HepG2 (cell line): ENCODE results near the gene RBMXL2. TPM values are rescaled to one million over a fixed set of nuclear protein-coding genes. Genes with fewer than 3 reads are reported as not detected.

Experiments used
- ATAC-seq: fragments of 200-7000 bp; cut with Tn5 transposase; 3 replicates; pipeline ENCODE4 v1.9.1; 2020; ENCODE audit warnings: mild to moderate bottlenecking, moderate library complexity
- BruUV-seq: library from RNA; stranded (reverse); fragments of 400-500 nt; replicated peaks from 2 replicates; lab custom pipeline; 2021; lab: Mats Ljungman, UMichigan
- CTCF ChIA-PET: fragments of 300-600 bp; formaldehyde crosslinking; extraction: SDS; loops from one replicate; lab custom pipeline; 2021; ENCODE audit warnings: low total read pairs, inconsistent platforms, low intra/inter-chr PET ratio; lab: Yijun Ruan, JAX
- POLR2A ChIA-PET: fragments of 350-600 bp; sonication (Branson Sonifier 250); formaldehyde crosslinking; loops from one replicate; lab custom pipeline; 2020; ENCODE audit warnings: antibody characterized with exemption, inconsistent platforms; lab: Yijun Ruan, JAX
- DNase-seq: peaks from one replicate; pipeline ENCODE4 v3.0.0-alpha.2; 2015; ENCODE audit warnings: low spot score
- FAIRE-seq: peaks from 3 replicates; lab custom pipeline; 2011; peaks lifted over from hg19 to GRCh38; lab: Jason Lieb, UNC
- H2AFZ ChIP-seq: one replicate; pipeline ENCODE4 v1.6.1; 2011; ENCODE audit warnings: low read length, inconsistent platforms
- H3K27ac ChIP-seq: fragments of 300-600 bp; 3 replicates; pipeline ENCODE4 v1.8.0; 2011; ENCODE audit warnings: mixed run types, mild to moderate bottlenecking, mixed read lengths, low read length, inconsistent platforms; ENCODE audit not compliant: insufficient read depth; ENCODE audit errors: extremely low read length
- H3K27me3 ChIP-seq, 2 experiments: fragments of 200-600 bp in 1 of 2; 2 replicates in 1 of 2; 3 replicates in 1 of 2; pipeline versions ENCODE4 v1.6.0 to v1.8.0; 2011; ENCODE audit warnings: low read length in 2 of 2, mild to moderate bottlenecking in 2 of 2, moderate library complexity in 2 of 2, inconsistent platforms in 1 of 2; ENCODE audit not compliant: insufficient read depth in 2 of 2, control insufficient read depth in 1 of 2
- H3K36me3 ChIP-seq, 2 experiments: fragments of 200-600 bp in 1 of 2; replicated peaks in 1 of 2; 2 replicates in 1 of 2; 3 replicates in 1 of 2; pipeline versions ENCODE4 v1.5.1 to v1.8.0; 2011; ENCODE audit warnings: low read length in 2 of 2, inconsistent platforms in 1 of 2; ENCODE audit not compliant: insufficient read depth in 2 of 2, control insufficient read depth in 1 of 2
- H3K4me1 ChIP-seq: 2 replicates; pipeline ENCODE4 v1.5.1; 2012; ENCODE audit warnings: low read length, inconsistent platforms; ENCODE audit not compliant: insufficient read depth
- H3K4me2 ChIP-seq: 2 replicates; pipeline ENCODE4 v1.6.0; 2011; ENCODE audit warnings: low read depth, low read length, inconsistent platforms
- H3K4me3 ChIP-seq, 3 experiments: fragments of 200-600 bp in 1 of 3; sonication (generic), shearing (Covaris generic) in 1 of 3; replicated peaks in 1 of 3; 2 replicates each; pipeline ENCODE4 v1.5.1; 2011 to 2016; ENCODE audit warnings: low read length in 3 of 3, inconsistent platforms in 2 of 3, low read depth in 2 of 3, mild to moderate bottlenecking in 2 of 3, control low read depth in 1 of 3, mixed read lengths in 1 of 3; ENCODE audit not compliant: insufficient read depth in 1 of 3
- H3K79me2 ChIP-seq: one replicate; pipeline ENCODE4 v1.6.1; 2011; ENCODE audit warnings: low read length, inconsistent platforms; ENCODE audit not compliant: insufficient read depth
- H3K9ac ChIP-seq: 2 replicates; pipeline ENCODE4 v1.6.0; 2011; ENCODE audit warnings: mild to moderate bottlenecking, low read depth, low read length, inconsistent platforms; ENCODE audit not compliant: insufficient read depth
- H3K9me3 ChIP-seq: 2 replicates; pipeline ENCODE4 v1.5.1; 2012; ENCODE audit warnings: mild to moderate bottlenecking, low read length
- H4K20me1 ChIP-seq: 2 replicates; pipeline ENCODE4 v1.6.0; 2011; ENCODE audit warnings: inconsistent platforms, mild to moderate bottlenecking, low read length, moderate library complexity; ENCODE audit not compliant: insufficient read depth
- FOXO1 ChIP-seq: sonication (generic); formaldehyde crosslinking; IDR thresholded peaks from 2 replicates; pipeline ENCODE4 v1.4.0; 2020; ENCODE audit warnings: missing genetic modification reagents
- FOXP4 ChIP-seq: sonication (generic); formaldehyde crosslinking; IDR thresholded peaks from 2 replicates; pipeline ENCODE4 v1.4.0; 2020; ENCODE audit warnings: missing genetic modification reagents
- HOXA7 ChIP-seq: sonication (generic); formaldehyde crosslinking; IDR thresholded peaks from 2 replicates; pipeline ENCODE4 v1.8.1; 2022; ENCODE audit warnings: mild to moderate bottlenecking, missing genetic modification reagents, moderate library complexity
- IRF1 ChIP-seq: sonication (generic); formaldehyde crosslinking; IDR thresholded peaks from 2 replicates; pipeline ENCODE4 v1.4.0; 2020; ENCODE audit warnings: low read depth, mild to moderate bottlenecking, missing genetic modification reagents
- MAX ChIP-seq: IDR thresholded peaks from 2 replicates; pipeline ENCODE4 v1.6.1; 2012; ENCODE audit warnings: inconsistent platforms
- TBX2 ChIP-seq: sonication (generic); formaldehyde crosslinking; IDR thresholded peaks from 2 replicates; pipeline ENCODE4 v1.5.0; 2020; ENCODE audit warnings: missing genetic modification reagents, mild to moderate bottlenecking, borderline replicate concordance
- ZBED4 ChIP-seq: sonication (generic); formaldehyde crosslinking; IDR thresholded peaks from 2 replicates; pipeline ENCODE4 v1.4.0; 2020; ENCODE audit warnings: missing genetic modification reagents, borderline replicate concordance
- ZBTB43 ChIP-seq: sonication (generic); formaldehyde crosslinking; conservative IDR thresholded peaks from 2 replicates; pipeline ENCODE4 v1.4.0; 2020; ENCODE audit warnings: missing genetic modification reagents
- ZFAT ChIP-seq: sonication (generic); formaldehyde crosslinking; conservative IDR thresholded peaks from 2 replicates; pipeline ENCODE4 v1.8.1; 2023; ENCODE audit warnings: missing genetic modification reagents, inconsistent platforms
- ZNF280B ChIP-seq: sonication (generic); formaldehyde crosslinking; IDR thresholded peaks from 2 replicates; pipeline ENCODE4 v1.5.0; 2020; ENCODE audit warnings: missing genetic modification reagents, mild to moderate bottlenecking, borderline replicate concordance
- ZNF674 ChIP-seq: sonication (generic); formaldehyde crosslinking; IDR thresholded peaks from 2 replicates; pipeline ENCODE4 v1.5.0; 2020; ENCODE audit warnings: low read depth, mild to moderate bottlenecking, missing genetic modification reagents
- ZNF713 ChIP-seq: sonication (generic); formaldehyde crosslinking; IDR thresholded peaks from 2 replicates; pipeline ENCODE4 v1.4.0; 2020; ENCODE audit warnings: mild to moderate bottlenecking, missing genetic modification reagents
- WGBS: methylation state at CpG from one replicate; pipeline ENCODE4 v1.1.6; 2017; ENCODE audit warnings: low lambda C conversion rate; 5-methylcytosine and 5-hydroxymethylcytosine counted together
- in situ Hi-C: cut with HindIII; loops from 2 replicates; pipeline ENCODE4 v1.10.0; 2017; ENCODE audit warnings: low pct_unique_long_range_greater_than_20kb; ENCODE audit not compliant: extremely low pct_ligation_motif_present
- intact Hi-C: fragments of 100-400 bp; cut with micrococcal nuclease; formaldehyde crosslinking; loops from one replicate; pipeline ENCODE4 v1.10.0; 2022; ENCODE audit not compliant: unreplicated experiment
- polyA plus RNA-seq, 8 experiments: library from polyadenylated mRNA; depleted of rRNA in 3 of 8; stranded (reverse) in 7 of 8; unstranded in 1 of 8; fragments of >200 nt; fragmentation: Illumina TruSeq in 4 of 8; extraction: Trizol in 4 of 8; gene quantifications; 2 replicates each; pipeline versions ENCODE4 v1.2.1 to v1.2.3, GENCODE V29; 2011 to 2016; ENCODE audit warnings: low read depth in 4 of 8, missing spikeins in 1 of 8, mixed read lengths in 1 of 8; ENCODE audit not compliant: insufficient read depth in 1 of 8
- total RNA-seq, 5 experiments: library from RNA; depleted of rRNA; stranded (reverse); fragments of >200 nt; fragmentation: Illumina TruSeq; extraction: Trizol; gene quantifications; 2 replicates each; pipeline ENCODE4 v1.2.3, GENCODE V29; 2016; ENCODE audit warnings: low read depth in 1 of 5

RBMXL2 gene
- total and polyA plus RNA-seq, 2 of the 13 experiments (the other 11 are each of a cell fraction or from before 2014, with no cell fraction given): not detected

GRCh38 chr11:7046474-7047175 is 42.2 kb upstream of the RBMXL2 start (continued):
- no peak for TF ChIP-seq ZBTB43 (CRISPR knock-in tag)

GRCh38 chr11:7050191-7050590 is 38.6 kb upstream of the RBMXL2 start:
- DNase-seq (no peak), FAIRE-seq (no peak), ATAC-seq (no peak)
- Histone ChIP-seq H3K36me3 (no peaks in the 10 kb centered on the region), H3K4me2 (no peak overlapping the region), H2AFZ (no peak overlapping the region), H3K9ac (no peak overlapping the region), H3K27me3 (no peaks in the 10 kb centered on the region), H3K79me2 (no peaks in the 10 kb centered on the region), H3K9me3 (no peaks in the 10 kb centered on the region), H3K4me3 (no peak overlapping the region), H4K20me1 (no peaks in the 10 kb centered on the region), H3K27ac (no peak overlapping the region), H3K4me1 (no peaks in the 10 kb centered on the region)
- 58% methylated on average over 1 of the region's 1 CpG for WGBS
- intact Hi-C loops (no loop called here), in situ Hi-C loops (no loop called here)
- ChIA-PET CTCF (no interaction called here), POLR2A (no interaction called here)
- BruUV-seq: no TSS peak
- no peak for TF ChIP-seq ZNF280B (CRISPR knock-in tag)
- no peak for TF ChIP-seq IRF1 (CRISPR knock-in tag)
- no peak for TF ChIP-seq TBX2 (CRISPR knock-in tag)
- TF ChIP-seq FOXO1 (CRISPR knock-in tag): no peak
- no peak for TF ChIP-seq MAX
- no peak for TF ChIP-seq ZBED4
- TF ChIP-seq ZNF713 (CRISPR knock-in tag): no peak
- TF ChIP-seq ZNF674: no peak
- TF ChIP-seq HOXA7 (CRISPR knock-in tag): no peak
- TF ChIP-seq ZFAT: no peak
- TF ChIP-seq FOXP4: no peak
